T-helper 1 cell treated with Interleukin-12 subunit alpha and Interleukin-12 subunit beta and Interleukin-4 antibody, amounts not matched to agents 30 ng/mL and 1 ng/mL, for 36 hours (primary cell): ENCODE data around the gene GALNT11. TPM values are rescaled to one million over a fixed set of nuclear protein-coding genes. Genes with fewer than 3 reads are reported as not detected.

ENCODE experiments used
- intact Hi-C: fragments of 100-400 bp; cut with micrococcal nuclease; formaldehyde crosslinking; loops from one replicate; pipeline ENCODE4 v1.15.1; 2024
- total RNA-seq: library from RNA; stranded (reverse); gene quantifications from 2 replicates; pipeline ENCODE4 v1.2.3, GENCODE V29; 2022

Gene GALNT11
- total RNA-seq, 1 donor from 2014 or later = 19.8 TPM

DNA sequence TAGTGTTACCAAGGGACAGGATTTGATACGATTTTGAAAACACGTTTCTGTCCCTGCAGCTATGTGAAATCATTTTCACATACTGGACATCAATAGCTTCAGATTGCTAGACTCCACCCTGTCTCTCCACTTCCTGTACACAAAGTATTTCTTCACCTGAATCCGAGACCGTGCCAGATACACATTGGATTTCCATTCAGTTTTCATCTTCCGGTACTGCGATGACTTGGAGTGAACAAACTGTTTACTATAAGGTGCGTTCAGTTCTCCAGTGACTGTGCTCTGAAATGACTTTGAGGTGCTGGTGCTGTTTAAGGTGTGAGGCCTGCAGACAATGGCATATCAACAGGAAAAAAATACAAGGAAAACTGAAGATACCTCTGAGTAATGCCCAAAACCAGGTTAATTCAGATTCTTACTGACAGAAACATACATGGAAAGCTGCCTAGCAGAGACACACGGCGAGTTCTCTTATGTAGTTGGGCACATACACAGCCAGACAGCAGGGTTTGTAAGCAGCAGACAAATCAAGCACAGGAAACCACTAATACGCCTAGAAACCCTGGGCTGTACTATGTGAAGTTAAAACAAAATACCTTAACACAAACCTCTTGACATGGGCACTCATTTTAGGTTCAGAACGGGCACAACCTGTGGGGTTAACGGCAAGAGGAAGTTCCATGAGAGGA, 119.2 kb downstream of the GALNT11 start:
- intact Hi-C loops = loop anchor here (10.0 kb wide), 4 partner anchors 290 to 560 kb away; partner anchors contain the start of genes KMT2C and XRCC2

DNA sequence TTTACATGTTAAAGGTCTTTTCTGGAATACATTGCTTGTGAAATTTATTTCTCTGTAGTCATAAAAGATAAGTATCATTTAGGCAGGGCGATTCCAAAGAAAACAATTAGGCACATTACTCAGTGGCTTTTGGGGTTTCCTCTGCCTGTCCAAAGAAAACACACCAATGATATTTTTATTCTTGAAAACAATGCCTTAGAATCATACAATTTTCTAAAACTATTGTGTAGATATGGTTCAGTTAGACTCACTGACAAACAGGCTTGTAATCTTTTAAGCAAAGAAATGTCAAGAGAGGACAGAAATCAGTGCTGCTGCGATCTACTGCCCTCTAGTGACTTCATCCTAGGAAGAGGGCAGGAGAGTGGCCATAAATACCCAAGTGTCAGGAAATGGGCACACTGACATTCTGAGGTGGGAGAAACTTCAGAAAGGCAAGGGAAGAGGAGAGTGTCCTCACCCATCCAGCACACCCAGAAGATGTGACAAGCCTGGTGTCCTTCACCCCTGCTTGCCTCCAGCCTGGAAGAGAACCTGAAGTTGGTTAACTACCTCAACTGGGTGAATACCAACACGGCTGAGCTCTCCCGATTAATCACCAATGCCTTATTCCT, 120.5 kb downstream of the GALNT11 start:
- intact Hi-C loops = loop anchor here (1.0 to 10.0 kb wide), 9 partner anchors 121 to 559 kb away; partner anchors contain the start of genes GALNT11, KMT2C, PRKAG2 and XRCC2

DNA sequence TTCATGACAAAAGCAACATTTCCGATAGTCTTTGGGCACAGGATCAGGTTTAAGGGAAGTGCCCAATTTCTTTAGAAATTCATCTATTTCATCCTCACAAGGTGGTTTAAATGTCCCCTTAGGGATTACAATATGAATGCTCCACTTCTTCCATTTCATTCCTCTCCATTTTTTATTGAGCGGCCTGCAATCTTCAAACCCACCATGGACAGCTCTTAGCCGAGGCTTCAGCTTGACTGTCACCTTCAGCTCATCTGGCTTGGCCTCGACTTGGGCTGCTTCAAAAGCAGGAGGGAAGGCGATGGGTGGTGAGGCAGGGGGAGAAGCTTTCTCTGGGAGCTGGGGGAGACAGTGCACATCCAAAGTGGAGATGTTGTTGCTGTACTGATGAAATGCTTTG, 123.2 kb downstream of the GALNT11 start:
- intact Hi-C loops = loop anchor here (10.0 kb wide), 4 partner anchors 286 to 556 kb away; partner anchors contain the start of genes KMT2C and XRCC2

DNA sequence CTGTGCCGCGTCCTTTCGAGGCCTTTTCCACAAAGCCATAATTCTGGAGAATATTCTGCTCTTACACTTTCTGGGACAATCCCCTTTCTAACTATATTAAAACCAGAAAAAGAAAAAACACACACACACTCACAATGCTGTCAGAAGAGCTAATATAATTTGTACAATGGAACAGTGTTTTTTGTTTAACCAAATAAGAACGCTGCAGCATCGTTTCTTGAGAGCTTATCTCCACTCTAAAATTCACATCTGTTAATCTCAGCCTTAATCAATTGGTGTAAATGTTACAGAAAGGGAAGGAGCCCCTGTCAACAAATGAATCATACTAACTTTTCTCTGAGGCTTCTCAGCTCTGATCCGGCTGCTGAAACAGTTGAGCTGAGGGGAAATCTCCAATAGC, 123.9 kb downstream of the GALNT11 start:
- intact Hi-C loops = loop anchor here (10.0 kb wide), 4 partner anchors 285 to 555 kb away; partner anchors contain the start of genes KMT2C and XRCC2

DNA sequence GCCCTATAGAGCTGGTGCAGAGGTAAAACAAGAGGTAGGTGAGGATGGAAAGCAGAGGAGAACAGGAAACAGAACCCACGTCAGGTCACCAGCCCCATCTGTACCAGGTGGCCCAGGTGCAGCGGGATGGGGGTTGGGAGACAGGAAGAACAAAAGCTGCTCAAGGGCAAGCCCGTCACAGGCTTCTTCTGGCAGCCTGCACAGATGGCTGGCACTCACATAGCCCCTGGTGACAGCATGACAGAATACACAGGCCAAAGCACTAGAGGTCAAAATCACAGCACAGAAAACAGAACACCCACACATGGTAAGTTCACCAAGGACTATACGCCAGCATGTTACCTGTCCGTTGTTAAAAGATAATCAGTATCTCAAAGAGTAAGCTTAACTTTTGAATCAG, 126.8 kb downstream of the GALNT11 start:
- intact Hi-C loops = no loop called here

DNA sequence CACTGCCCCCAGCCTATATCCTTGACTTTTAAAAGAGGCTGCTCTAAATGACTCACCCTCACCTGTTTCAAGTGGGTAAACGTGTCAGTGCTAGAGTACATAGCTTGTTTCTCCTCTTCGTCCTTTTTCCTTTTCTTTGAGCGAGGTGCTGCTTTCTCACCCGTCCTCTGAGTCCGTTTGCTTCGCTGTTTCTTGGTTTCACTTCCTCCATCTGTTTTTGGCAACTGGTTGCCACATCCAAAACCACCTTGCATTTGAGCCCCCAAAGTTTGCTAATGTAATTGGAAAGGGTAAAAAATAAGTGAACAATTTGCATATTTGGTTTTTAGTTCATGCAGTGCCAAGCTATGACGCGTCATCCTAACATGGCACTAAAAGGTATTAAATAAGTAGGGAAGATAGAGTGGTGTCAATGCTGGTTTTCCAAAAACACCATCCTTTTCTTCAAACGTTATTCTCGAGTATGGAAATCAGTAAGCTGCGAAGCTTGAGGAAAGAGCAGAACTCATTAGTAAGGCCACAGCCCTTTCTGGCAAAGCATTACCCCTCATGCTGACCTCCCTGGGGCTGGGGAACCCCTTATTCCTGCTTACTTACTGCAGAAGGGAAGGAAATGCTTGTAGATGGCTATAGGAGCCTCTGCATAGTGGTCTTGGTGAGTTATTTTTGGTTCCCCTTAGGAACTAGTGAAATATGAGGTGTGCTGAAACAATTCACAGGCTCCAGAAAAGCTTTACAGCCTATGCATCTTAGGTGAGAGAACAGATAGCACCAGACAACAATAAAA, 133.5 kb downstream of the GALNT11 start:
- intact Hi-C loops = no loop called here

DNA sequence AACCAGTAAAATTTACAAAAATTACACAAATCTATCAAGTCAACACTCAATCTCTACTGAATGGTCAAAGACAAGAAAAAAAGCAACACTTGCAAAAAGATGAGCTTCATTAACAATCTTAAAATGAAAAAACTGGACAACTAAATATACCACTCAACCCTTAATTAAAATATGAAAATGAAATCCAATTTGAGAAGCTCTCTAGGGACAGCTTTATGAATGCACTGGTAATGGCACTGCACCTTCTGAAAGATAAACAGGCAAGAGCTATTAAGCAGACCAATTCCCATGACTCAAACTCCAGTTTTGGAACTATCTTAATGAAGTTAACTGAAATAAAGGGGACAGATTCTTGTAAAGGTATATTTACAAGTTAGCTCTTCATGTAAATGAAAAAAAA, 135.7 kb downstream of the GALNT11 start:
- intact Hi-C loops = no loop called here

DNA sequence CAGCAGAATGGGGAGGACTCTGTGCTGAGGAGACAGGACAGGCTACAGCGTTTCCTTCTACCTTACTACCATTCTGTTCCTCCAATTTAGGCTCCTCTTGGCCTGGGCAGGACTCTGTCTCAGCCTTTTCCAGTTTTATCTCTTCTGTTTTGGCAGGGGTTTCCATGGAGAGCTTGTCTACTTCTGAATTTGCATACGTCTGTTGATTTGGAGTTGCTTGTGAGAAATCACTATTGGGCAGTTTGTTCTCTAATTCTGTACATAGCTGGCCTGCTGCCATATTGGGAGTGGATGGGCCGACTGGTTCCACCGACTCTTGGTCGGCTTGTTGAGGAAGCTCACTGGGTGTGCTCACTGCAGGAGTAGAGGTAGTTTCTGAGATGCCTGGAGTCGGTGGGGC, 136.8 kb downstream of the GALNT11 start:
- intact Hi-C loops = no loop called here

Other genes with a start within 250 kb of the GALNT11 start
- 17.0 and 17.7 TPM in 2 replicates for gene PRKAG2, start 148.6 kb upstream of the GALNT11 start, total RNA-seq
- gene GALNTL5, start 69.2 kb upstream of the GALNT11 start, total RNA-seq = not detected in 2 replicates